SK-N-SH (cell line): ENCODE data around the gene GIT2. TPM values are rescaled to one million over a fixed set of nuclear protein-coding genes. Genes with fewer than 3 reads are reported as not detected.
A peak's percentile ranks its signal among the peaks of the same experiment; 100 is the strongest.

Experiments
- CTCF ChIA-PET: fragments of 300-600, 350-600 bp; formaldehyde crosslinking; extraction: SDS; loops from one replicate; lab custom pipeline; 2021; lab: Yijun Ruan, JAX
- POLR2A ChIA-PET: fragments of 350-600 bp; sonication (Branson Sonifier 250); formaldehyde crosslinking; extraction: SDS; loops from one replicate; lab custom pipeline; 2020; ENCODE audit warnings: antibody characterized with exemption, inconsistent platforms; lab: Yijun Ruan, JAX
- DNase-seq: peaks from one replicate; pipeline ENCODE4 v3.0.0; 2012
- H2AFZ ChIP-seq: fragments of 200-600 bp; sonication (generic); 2 replicates; pipeline ENCODE4 v1.8.1; 2016; ENCODE audit warnings: antibody characterized with exemption, mild to moderate bottlenecking, low read depth
- H3F3A ChIP-seq: fragments of 200-600 bp; sonication (generic); replicated peaks from 2 replicates; pipeline ENCODE3; 2016; ENCODE audit warnings: antibody characterized with exemption, mild to moderate bottlenecking; ENCODE audit not compliant: insufficient read depth
- H3K27ac ChIP-seq, 2 experiments: fragments of 200-500 bp in 1 of 2; fragments of 200-600 bp in 1 of 2; sonication (Bioruptor generic) in 1 of 2; sonication (generic), shearing (Covaris generic) in 1 of 2; 2 replicates each; pipeline versions ENCODE4 v1.5.1 to v1.6.1; 2014 to 2016; ENCODE audit warnings: low read depth in 2 of 2, inconsistent platforms in 1 of 2, low read length in 1 of 2, mild to moderate bottlenecking in 1 of 2, mixed read lengths in 1 of 2
- H3K27me3 ChIP-seq: fragments of 200-600 bp; sonication (generic), shearing (Covaris generic); 2 replicates; pipeline ENCODE4 v1.6.1; 2016; ENCODE audit warnings: mixed run types; ENCODE audit not compliant: insufficient read depth
- H3K36me3 ChIP-seq, 2 experiments: fragments of 200-500 bp in 1 of 2; fragments of 200-600 bp in 1 of 2; sonication (Bioruptor generic) in 1 of 2; sonication (generic) in 1 of 2; replicated peaks in 1 of 2; 2 replicates each; pipeline versions ENCODE3 to v1.5.1; 2014 to 2016; ENCODE audit warnings: low read length in 1 of 2, mild to moderate bottlenecking in 1 of 2; ENCODE audit not compliant: insufficient read depth in 2 of 2, control insufficient read depth in 1 of 2
- H3K4me1 ChIP-seq, 2 experiments: fragments of 200-500 bp in 1 of 2; fragments of 200-600 bp in 1 of 2; sonication (Bioruptor generic) in 1 of 2; sonication (generic), shearing (Covaris generic) in 1 of 2; 2 replicates each; pipeline versions ENCODE4 v1.5.1 to v1.6.1; 2014 to 2016; ENCODE audit warnings: low read depth in 1 of 2, low read length in 1 of 2, mixed run types in 1 of 2; ENCODE audit not compliant: insufficient read depth in 2 of 2, control insufficient read depth in 1 of 2
- H3K4me2 ChIP-seq: fragments of 200-600 bp; sonication (generic), shearing (Covaris generic); 2 replicates; pipeline ENCODE4 v1.6.1; 2017; ENCODE audit warnings: mixed run types
- H3K4me3 ChIP-seq, 2 experiments: fragments of 200-500 bp in 1 of 2; fragments of 200-600 bp in 1 of 2; sonication (Bioruptor generic) in 1 of 2; sonication (generic), shearing (Covaris generic) in 1 of 2; 2 replicates each; pipeline versions ENCODE4 v1.5.1 to v1.8.1; 2014 to 2016; ENCODE audit warnings: low read depth in 2 of 2, inconsistent platforms in 1 of 2, low read length in 1 of 2, mild to moderate bottlenecking in 1 of 2, mixed read lengths in 1 of 2, moderate library complexity in 1 of 2
- H3K79me2 ChIP-seq: fragments of 200-600 bp; sonication (generic); 2 replicates; pipeline ENCODE4 v1.8.1; 2017; ENCODE audit warnings: mild to moderate bottlenecking; ENCODE audit not compliant: insufficient read depth
- H3K9ac ChIP-seq: fragments of 200-600 bp; sonication (generic); 2 replicates; pipeline ENCODE4 v1.6.1; 2017; ENCODE audit warnings: mixed run types
- H3K9me2 ChIP-seq: fragments of 200-600 bp; sonication (generic); 2 replicates; pipeline ENCODE4 v1.6.1; 2017; ENCODE audit warnings: mixed run types
- H3K9me3 ChIP-seq: fragments of 200-600 bp; sonication (generic); 2 replicates; pipeline ENCODE4 v1.6.1; 2017; ENCODE audit warnings: mixed run types, mild to moderate bottlenecking, moderate library complexity
- H4K20me1 ChIP-seq: fragments of 200-600 bp; sonication (generic); 2 replicates; pipeline ENCODE4 v1.6.1; 2017; ENCODE audit warnings: mild to moderate bottlenecking, mixed run types; ENCODE audit not compliant: insufficient read depth
- CHD2 ChIP-seq: fragments of 150-350 bp; IDR thresholded peaks from 2 replicates; pipeline ENCODE4 v1.6.1; 2018; ENCODE audit warnings: low read length; ENCODE audit not compliant: partially characterized antibody
- ELF1 ChIP-seq: IDR thresholded peaks from 2 replicates; pipeline ENCODE4 v1.4.0; 2012
- EP300 ChIP-seq, 2 experiments: IDR thresholded peaks; 2 replicates each; pipeline versions ENCODE4 v1.4.0 to v1.6.1; 2012; ENCODE audit warnings: borderline replicate concordance in 1 of 2, low read depth in 1 of 2, low read length in 1 of 2
- GABPA ChIP-seq: IDR thresholded peaks from 2 replicates; pipeline ENCODE4 v1.4.0; 2012; ENCODE audit warnings: low read depth, mild to moderate bottlenecking
- IRF3 ChIP-seq: fragments of 150-350 bp; IDR thresholded peaks from 2 replicates; pipeline ENCODE4 v1.6.1; 2016; ENCODE audit warnings: mild to moderate bottlenecking, low read depth, low read length
- MXI1 ChIP-seq: IDR thresholded peaks from 2 replicates; pipeline ENCODE4 v1.6.1; 2012; ENCODE audit warnings: mild to moderate bottlenecking, low read depth, low read length, improper control_type of control experiment
- NFIC ChIP-seq: IDR thresholded peaks from 2 replicates; pipeline ENCODE4 v1.4.0; 2012; ENCODE audit warnings: borderline replicate concordance
- NRF1 ChIP-seq: IDR thresholded peaks from 2 replicates; pipeline ENCODE4 v1.6.1; 2012; ENCODE audit warnings: low read depth, mild to moderate bottlenecking, low read length
- PBX3 ChIP-seq: IDR thresholded peaks from 2 replicates; pipeline ENCODE4; 2012
- POLR2AphosphoS5 ChIP-seq: IDR thresholded peaks from 2 replicates; pipeline ENCODE4 v1.6.1; 2012; ENCODE audit warnings: low read depth, low read length
- RAD21 ChIP-seq: IDR thresholded peaks from 2 replicates; pipeline ENCODE4 v1.6.1; 2012; ENCODE audit warnings: mild to moderate bottlenecking, low read length
- REST ChIP-seq: IDR thresholded peaks from 2 replicates; pipeline ENCODE4 v1.6.1; 2012; ENCODE audit warnings: mild to moderate bottlenecking, low read depth, low read length, moderate library complexity
- RXRA ChIP-seq: IDR thresholded peaks from 2 replicates; pipeline ENCODE4 v1.4.0; 2012; ENCODE audit warnings: low read depth, mild to moderate bottlenecking, borderline replicate concordance
- SIN3A ChIP-seq: IDR thresholded peaks from 2 replicates; pipeline ENCODE4 v1.6.1; 2012; ENCODE audit warnings: low read depth, mild to moderate bottlenecking, low read length, moderate library complexity, borderline replicate concordance
- TAF1 ChIP-seq: IDR thresholded peaks from 2 replicates; pipeline ENCODE4 v1.6.1; 2012; ENCODE audit warnings: low read depth, mild to moderate bottlenecking, low read length, moderate library complexity, borderline replicate concordance
- USF1 ChIP-seq: IDR thresholded peaks from 2 replicates; pipeline ENCODE4 v1.4.0; 2012; ENCODE audit warnings: low read depth, borderline replicate concordance
- YY1 ChIP-seq: IDR thresholded peaks from 2 replicates; pipeline ENCODE4 v1.4.0; 2012; ENCODE audit warnings: low read depth, mild to moderate bottlenecking
- WGBS: methylation state at CpG from one replicate; pipeline ENCODE4 v1.1.6; 2017; ENCODE audit warnings: low lambda C conversion rate; 5-methylcytosine and 5-hydroxymethylcytosine counted together
- polyA plus RNA-seq, 3 experiments: library from polyadenylated mRNA; depleted of rRNA; stranded (reverse); fragments of >200 nt; gene quantifications; 2 replicates each; pipeline ENCODE4 v1.2.3, GENCODE V29; 2012

The GIT2 gene
- polyA plus RNA-seq, 1 of the 3 experiments (the other 2 are of a cell fraction): 21.2 TPM

GRCh38 chr12:109944561-109945359, 51.4 kb downstream of the GIT2 start:
- no peak overlapping the region for H2AFZ ChIP-seq
- 87% methylated on average over 17 of the region's 17 CpGs for WGBS
- H3K9ac ChIP-seq: no peak overlapping the region
- no peaks in the 10 kb centered on the region for H4K20me1 ChIP-seq
- peaks cover 5 to 30% of the 10 kb centered on the region in 2 experiments for H3K4me1 ChIP-seq
- H3K79me2 ChIP-seq: no peaks in the 10 kb centered on the region
- H3F3A ChIP-seq: peaks cover 11% of the 10 kb centered on the region
- no peak overlapping the region for H3K4me3 ChIP-seq
- peaks cover 18 to 43% of the 10 kb centered on the region in 2 experiments for H3K36me3 ChIP-seq
- no peak overlapping the region for H3K27ac ChIP-seq
- H3K9me2 ChIP-seq: no peaks in the 10 kb centered on the region
- no peak overlapping the region for H3K4me2 ChIP-seq
- H3K27me3 ChIP-seq: no peaks in the 10 kb centered on the region
- ChIA-PET CTCF (interaction anchor here (0.5 to 0.8 kb wide), 2 partner anchors 26 to 551 kb away, joined by 3 read pairs; no protein-coding TSS in a partner anchor), POLR2A (interaction anchor here (0.6 kb wide), 1 partner anchor 17 kb away, joined by 3 read pairs; no protein-coding TSS in a partner anchor)
- no peak for TF ChIP-seq IRF3
- 0 out of 2 replicates have a peak, but pooled peaks have one; percentile 14 for TF ChIP-seq RAD21
- peak; percentile 31; the same call in 1 of the 2 replicates for TF ChIP-seq MXI1
- H3K9me3 ChIP-seq: no peaks in the 10 kb centered on the region
- peak; percentile 60 for DNase-seq

- CTCF ChIA-PET: interaction anchor here (0.8 kb wide), 1 partner anchor 550 kb away, joined by 3 read pairs; no protein-coding TSS in a partner anchor
- Histone ChIP-seq H4K20me1 (no peaks in the 10 kb centered on the region), H3K4me2 (no peak overlapping the region), H3K4me3 (no peak overlapping the region), H3K79me2 (no peaks in the 10 kb centered on the region), H3K9me2 (no peaks in the 10 kb centered on the region), H2AFZ (no peak overlapping the region), H3K27me3 (no peaks in the 10 kb centered on the region), H3K27ac (no peak overlapping the region), H3K4me1 (peaks cover 5 to 21% of the 10 kb centered on the region in 2 experiments), H3K9me3 (no peaks in the 10 kb centered on the region), H3F3A (peaks cover 4% of the 10 kb centered on the region), H3K9ac (no peak overlapping the region), H3K36me3 (peaks cover 18 to 39% of the 10 kb centered on the region in 2 experiments)
- POLR2A ChIA-PET: interaction anchor here (0.6 kb wide), 1 partner anchor 16 kb away, joined by 3 read pairs; no protein-coding TSS in a partner anchor
- WGBS: 84% methylated on average over 7 of the region's 7 CpGs
- DNase-seq: no peak
- TF ChIP-seq YY1: no peak
- no peak for TF ChIP-seq TAF1
- no peak for TF ChIP-seq EP300 (IDR thresholded peaks at IDR 0.05; ENCODE audit: borderline replicate concordance in 1 of 2, low read depth in 1 of 2, low read length in 1 of 2)
- no peak for TF ChIP-seq PBX3
- no peak for TF ChIP-seq IRF3
- no peak for TF ChIP-seq GABPA
- TF ChIP-seq REST: no peak
- no peak for TF ChIP-seq RAD21
- no peak for TF ChIP-seq MXI1
- TF ChIP-seq USF1: no peak
- no peak for TF ChIP-seq RXRA
- no peak for TF ChIP-seq POLR2AphosphoS5
- no peak for TF ChIP-seq SIN3A
- no peak for TF ChIP-seq ELF1
- TF ChIP-seq CHD2: no peak
- no peak for TF ChIP-seq NFIC
- TF ChIP-seq NRF1: no peak
Observed at GRCh38 chr12:109943811-109944210, 52.4 kb downstream of the GIT2 start.
